Stimulated activated CD8-positive, alpha-beta memory T cell treated with anti-CD3 and anti-CD28 coated beads, Interleukin-7, amount 100 ng/mL, for 24 hours (primary cell): ENCODE measurements around the gene ELAC2.

Source experiments
- DNase-seq: peaks from one replicate; pipeline ENCODE4 v3.0.0-alpha.2; 2020; ENCODE audit warnings: low read depth

Gene ELAC2, protein sequence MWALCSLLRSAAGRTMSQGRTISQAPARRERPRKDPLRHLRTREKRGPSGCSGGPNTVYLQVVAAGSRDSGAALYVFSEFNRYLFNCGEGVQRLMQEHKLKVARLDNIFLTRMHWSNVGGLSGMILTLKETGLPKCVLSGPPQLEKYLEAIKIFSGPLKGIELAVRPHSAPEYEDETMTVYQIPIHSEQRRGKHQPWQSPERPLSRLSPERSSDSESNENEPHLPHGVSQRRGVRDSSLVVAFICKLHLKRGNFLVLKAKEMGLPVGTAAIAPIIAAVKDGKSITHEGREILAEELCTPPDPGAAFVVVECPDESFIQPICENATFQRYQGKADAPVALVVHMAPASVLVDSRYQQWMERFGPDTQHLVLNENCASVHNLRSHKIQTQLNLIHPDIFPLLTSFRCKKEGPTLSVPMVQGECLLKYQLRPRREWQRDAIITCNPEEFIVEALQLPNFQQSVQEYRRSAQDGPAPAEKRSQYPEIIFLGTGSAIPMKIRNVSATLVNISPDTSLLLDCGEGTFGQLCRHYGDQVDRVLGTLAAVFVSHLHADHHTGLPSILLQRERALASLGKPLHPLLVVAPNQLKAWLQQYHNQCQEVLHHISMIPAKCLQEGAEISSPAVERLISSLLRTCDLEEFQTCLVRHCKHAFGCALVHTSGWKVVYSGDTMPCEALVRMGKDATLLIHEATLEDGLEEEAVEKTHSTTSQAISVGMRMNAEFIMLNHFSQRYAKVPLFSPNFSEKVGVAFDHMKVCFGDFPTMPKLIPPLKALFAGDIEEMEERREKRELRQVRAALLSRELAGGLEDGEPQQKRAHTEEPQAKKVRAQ

DNA sequence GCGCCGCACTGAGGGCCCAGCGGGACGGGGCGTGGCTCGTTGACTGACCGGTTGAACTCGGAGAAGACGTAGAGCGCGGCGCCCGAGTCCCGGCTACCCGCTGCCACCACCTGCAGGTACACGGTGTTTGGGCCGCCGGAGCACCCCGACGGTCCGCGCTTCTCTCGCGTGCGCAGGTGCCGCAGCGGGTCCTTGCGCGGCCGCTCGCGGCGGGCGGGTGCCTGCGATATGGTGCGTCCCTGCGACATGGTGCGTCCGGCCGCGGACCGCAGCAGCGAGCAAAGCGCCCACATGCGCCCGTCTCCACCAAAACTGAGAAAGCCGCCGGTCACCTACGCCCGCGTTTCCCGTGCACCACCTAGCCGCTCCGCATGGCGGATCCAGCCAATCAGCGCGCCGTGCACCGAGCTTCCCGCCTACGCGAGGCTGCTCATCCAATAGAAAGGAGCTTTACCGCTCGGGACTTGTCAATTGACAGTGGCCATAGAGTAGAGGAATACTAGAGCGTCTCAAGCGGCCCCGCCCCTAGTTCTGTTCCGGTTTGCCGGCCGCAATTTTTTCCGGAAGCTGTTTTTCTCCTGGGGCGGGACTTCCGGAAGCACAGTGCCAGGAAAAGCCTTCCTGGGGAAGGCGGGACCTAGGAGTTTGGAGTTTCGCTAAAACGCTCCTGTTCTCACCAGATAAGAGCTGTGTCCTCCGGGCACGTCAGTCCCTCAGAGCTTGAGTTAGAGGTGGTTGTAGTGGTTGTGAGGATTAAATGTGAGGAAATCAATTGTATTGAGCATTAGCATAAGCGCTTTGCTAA is at the start of gene ELAC2:
TSS of gene ELAC2 (minus strand) at position 373 of the 805 bp plus-strand sequence. CDS start at position 293, 80 bp downstream.
- peak; percentile 92 for DNase-seq

DNA sequence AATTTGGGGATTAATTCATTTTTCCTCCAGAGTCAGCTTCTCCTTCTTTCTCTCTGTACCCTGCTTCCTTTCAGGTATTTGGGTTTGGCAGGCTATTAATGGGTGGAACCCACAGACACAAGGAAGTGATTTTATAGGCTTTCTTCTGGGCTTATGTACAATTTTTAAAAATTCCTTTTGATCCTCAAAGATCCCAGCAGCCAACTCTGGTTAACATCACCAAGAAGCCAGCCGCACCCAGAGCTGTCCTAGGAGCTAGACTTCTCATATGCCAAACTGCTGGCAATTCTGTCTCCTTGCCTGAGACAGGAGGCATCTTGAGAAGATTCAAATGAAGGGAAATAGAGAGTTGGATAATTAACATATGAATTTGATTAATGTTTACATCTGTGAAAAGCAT is 47.2 kb upstream of the ELAC2 start:
- DNase-seq = no peak

DNA sequence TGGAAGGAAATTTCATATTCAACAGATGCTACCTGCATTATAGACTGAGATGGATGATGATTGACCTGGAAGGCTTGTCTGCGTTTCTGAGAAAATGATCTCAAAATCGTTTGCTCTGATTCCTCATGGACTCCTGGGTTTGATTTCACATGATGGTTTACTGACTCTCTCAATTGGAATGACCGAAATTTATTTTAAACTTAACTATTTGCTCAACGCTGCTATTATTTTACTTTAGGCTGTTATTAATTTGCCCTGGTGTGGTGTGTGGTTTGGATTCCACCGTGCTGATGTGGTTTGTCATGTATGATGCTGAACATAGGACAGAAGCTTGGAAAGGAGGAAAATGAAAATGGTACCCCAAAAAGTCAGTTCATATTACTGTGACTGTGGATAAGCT is 37.3 kb upstream of the ELAC2 start:
- no peak for DNase-seq

DNA sequence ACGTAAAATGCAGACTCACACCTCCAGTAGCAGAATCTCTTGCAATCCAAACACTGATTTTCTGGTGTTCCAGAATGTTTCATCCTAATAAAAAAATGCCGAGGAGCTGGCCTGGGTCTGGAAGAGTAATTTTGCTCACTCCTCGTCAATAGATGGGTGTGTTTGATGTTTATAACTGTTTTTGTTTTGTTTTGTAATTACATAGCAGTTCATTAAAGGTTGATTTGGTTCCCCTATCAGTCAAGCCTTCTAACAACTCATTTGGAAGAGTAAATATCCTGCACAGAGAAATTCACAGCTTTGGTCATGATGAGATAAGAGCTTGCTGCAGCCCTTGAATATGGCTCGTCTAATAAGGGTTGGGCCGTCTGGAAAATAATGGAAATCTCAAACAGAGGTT is 36.8 kb upstream of the ELAC2 start:
- no peak for DNase-seq

DNA sequence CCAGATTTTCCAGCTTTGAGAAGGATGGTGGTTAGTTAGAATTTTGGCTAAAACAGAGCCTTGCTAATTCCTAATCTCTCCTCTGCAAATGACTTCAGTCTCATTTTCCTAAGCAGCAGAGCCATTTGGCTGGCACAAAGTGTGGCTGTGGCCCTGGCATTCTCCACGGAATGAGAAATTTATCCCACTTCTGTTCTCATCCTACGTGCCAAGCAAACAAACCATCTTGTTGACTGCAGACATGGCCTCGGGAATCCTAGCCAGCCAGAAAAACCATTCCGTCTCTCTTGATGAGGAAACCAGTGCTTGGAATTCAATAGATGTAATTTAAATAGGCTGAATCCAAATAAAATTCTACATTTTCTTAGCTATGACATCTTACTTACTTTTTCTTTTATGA is 34.1 kb upstream of the ELAC2 start:
- DNase-seq = no peak

DNA sequence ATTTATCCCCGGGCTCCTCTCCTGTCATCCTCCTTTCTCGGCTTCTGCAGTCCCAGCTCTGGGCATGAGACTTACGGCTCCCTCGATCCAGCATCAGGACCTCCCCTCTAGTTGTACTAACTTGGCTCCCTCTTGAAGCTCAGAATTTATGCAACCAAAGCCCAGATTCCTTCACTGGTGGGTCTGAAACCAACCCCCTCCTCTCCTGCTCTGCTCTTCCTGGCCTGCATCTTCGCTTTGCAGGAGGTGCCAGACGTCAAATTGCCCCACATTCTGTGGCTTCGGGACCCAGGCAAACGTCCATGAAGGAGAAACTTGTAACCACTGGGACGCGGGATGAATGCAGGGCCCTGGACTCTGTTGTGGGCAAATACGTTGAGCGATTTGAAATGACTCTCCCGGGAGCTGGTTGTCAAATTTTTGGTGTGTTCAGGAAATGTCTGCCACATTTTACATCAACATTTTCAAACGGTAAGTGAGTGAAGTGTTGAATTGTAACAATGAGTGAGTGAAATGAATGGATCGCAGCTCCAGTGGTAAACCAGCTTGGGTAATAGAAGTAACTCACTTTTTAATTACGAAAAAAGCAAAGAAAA is 29.3 kb upstream of the ELAC2 start:
- DNase-seq = no peak

DNA sequence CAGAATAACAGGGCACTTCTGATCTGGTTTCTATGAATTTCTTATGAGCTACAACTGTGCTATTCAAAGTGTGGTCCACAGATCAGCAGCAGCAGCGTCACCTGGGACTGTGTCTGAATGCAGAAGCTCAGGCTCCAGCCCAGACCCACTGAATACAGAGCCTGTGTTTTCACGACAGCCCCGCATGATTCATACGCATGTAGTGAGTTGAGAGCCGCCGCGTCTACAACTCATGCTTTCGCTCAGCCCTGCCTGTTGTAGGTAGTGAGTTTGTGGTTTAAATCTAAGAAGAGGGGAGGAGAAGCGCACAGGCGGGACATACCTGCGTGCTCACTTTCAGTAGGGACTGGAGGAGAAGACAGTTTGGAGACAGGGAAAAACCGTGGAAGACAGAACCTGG is 28.5 kb upstream of the ELAC2 start:
- no peak for DNase-seq

DNA sequence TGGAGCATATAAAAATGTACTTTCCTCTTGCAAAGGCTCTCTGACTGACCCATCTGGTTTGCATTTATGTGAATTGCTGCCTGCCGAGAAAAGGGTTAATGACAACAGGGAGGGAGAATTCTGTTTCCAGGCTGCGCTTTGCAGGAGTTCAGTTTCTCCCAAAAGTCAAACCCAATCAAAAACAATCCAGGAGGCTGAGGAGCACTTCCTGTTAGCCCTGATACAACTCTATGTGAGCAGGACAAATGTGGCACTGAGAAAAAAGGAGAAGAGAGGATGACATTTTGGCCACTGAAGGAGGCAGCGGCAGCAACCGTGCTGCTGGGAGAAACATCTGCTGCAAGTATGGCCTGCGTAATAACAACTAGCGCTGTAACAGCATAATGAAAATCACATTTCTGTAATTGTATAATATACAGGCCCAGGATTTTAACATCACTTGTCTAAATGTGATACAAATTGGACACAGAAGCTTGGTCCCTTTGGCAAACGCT is 26.8 kb upstream of the ELAC2 start:
- DNase-seq = no peak

DNA sequence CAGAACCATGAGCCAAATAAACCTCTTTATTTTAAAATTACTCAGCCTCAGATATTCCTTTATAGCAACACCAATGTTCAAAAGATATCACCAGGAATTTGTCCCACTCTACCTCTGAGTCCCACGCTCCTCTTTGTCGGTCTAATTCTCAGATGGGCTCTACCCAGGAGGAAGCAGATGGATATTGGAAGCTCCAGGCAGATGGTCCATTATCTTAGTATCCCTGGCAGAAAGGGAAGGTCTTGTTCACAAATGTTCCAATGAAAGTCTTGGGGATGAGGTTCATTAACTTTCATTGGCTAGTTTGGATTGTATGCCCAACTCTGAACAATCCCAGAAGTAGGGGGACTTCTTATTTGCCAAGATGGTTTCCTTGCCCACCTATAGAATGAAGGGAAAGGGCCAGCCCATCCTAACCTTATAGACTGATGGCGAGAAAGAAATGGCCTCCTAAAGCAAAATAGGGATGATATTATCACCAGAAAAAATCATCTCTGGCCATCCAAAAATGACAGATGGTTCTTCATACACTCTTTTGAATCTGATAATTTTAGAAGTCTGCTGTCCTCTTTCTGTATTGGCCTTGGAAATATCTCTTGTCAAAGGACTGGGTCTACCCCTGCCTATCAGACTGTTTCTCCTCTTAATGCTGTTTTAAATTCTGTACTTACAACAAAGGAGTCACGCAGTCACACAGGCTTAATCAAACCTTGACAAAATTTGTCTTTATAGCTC is 21.3 kb upstream of the ELAC2 start:
- DNase-seq = no peak

DNA sequence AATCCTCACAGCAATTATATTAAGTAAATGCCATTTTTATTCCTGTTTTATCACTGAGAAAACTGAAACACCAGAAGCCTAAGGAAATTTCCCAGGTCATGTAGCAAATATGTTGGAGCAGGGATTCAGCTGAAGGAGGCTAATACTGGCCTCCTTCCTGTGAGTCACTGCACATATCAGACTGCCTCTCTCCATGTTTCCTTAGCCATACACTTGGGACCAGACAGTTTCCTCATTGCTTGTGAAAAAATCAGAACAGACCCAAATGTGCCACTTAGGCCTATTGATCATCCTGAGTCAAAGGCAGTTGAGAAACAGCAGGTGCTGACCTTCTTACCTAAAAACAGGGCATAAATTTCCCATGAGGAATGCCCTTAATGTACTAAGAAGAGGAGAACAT is 18.9 kb upstream of the ELAC2 start:
- DNase-seq = no peak

DNA sequence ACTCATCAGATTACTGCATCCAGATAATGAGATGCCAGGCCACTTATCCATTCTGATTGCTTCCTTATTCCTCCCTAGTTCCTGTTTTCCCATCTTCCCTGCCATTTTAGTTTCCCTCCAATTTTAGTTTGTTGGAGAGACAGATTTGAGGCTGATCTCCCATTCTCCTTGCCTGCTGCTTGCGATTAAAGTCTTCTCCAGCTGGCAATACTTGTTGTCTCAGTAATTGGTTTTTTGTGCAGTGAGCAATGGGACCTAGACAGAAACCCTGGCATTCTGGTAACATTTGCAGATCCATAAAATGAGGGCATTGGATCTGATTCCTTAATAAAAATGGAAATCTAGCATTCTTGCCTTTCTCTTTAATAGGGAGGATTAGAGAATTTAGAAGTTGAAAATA is 17.6 kb upstream of the ELAC2 start:
- DNase-seq = no peak

DNA sequence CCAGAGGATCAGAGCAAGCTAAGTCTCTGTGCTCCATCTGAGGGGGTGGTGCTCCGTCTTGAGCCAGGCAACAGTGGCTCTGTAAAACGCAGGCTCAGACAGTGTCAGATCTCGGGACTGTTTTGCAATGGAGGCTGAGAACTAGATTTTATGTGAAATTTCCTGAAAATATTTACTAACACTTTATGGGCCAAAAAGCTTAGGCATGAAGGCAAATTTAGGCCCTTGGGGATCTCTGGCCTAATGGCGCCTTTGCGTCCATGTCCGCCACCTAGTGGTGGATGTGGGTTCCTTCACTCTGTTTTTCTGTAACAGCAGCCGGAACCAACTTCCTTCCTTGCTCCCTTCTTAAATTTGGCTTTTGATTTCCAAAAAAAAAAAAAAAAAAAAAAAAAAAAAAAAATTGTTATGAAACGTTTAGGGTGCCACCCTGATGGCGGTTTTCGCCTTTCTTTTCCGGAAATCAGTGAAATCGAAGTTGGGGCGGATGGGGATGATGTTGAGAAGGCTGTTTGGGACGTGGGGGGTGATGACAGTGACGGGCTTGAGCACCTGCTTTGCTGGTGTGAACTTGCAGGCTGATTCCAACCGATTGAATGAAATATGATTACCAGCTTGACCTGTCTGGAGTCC is 14.0 kb upstream of the ELAC2 start:
- peak; percentile 16 for DNase-seq

DNA sequence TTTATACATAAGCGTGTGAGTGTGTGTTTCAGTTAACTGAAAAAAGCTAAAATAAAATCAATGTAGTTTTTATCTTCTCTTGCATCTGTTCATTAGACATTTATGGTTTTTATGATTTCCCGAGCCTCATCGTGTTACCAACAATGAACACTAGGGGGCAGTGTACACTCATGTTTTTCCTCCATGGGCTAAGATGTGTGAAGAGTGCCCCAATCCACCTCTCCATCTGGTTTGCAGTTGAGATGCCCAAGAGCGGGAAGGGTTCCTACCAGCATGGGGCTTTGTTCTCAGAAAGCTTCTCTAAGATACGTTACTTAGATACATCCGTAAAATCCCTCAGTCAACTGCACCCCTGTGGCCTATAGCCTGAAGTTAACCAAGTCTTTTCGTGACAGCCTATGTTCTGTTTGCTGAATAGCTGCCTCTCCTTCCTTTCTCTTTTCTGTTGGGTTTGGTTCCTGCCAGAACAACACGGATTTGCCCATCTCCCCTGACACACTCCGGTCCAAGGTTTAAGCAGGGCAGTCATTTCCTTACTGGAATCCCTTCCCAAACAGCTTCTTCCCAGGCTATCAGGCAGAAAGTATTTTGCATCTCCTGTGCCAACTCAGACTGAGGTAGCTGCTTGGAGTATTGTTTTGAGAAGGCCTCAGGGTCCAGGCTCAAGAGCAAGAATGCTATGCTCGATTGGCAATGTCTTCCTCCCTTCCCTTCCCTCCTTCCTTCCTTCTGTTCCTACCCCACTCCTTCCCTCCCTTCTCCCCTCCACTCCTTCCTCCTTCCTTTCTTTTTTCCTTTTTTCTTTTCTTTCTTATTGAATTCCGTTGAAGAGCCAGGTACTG is 12.9 kb upstream of the ELAC2 start:
- peak; percentile 11 for DNase-seq

DNA sequence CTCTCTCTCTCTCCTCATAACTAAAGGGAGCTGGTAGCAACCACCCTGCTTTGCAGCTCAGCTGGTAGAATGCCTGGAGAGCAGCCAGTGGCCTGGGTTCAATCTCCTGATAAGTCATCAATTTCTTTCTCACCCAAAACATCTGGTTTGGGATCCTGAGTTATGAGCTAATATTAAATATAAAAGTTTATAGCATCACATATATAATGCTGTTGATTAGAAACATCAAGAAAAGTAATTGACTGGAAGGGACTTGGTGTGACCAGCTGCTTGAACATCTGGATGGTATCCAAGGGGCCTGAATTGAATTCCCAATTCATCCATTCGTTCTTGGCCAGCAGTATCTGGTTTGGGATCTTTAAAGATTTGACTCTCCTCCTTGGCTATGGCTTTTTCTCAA is 12.2 kb upstream of the ELAC2 start:
- DNase-seq = no peak

DNA sequence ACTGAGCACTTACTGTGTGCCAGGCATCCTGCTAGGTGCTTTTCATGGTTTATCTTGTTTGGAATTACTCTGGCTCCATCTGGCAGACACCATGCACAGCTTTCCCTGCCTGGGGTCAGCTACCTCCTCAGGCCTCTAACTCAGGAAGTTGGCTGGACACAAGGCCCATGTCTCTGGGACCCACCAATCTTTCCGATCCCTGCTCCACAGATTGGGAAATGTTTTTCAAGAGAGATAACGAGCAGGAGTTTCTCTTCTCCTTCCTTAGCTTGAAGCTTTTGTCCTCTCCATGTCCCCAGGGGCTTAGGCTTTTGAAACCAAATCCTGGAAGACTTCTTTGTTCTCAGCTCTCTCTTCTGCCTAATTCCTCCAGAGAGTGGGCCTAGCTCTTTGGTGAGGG is 11.5 kb upstream of the ELAC2 start:
- DNase-seq = no peak

DNA sequence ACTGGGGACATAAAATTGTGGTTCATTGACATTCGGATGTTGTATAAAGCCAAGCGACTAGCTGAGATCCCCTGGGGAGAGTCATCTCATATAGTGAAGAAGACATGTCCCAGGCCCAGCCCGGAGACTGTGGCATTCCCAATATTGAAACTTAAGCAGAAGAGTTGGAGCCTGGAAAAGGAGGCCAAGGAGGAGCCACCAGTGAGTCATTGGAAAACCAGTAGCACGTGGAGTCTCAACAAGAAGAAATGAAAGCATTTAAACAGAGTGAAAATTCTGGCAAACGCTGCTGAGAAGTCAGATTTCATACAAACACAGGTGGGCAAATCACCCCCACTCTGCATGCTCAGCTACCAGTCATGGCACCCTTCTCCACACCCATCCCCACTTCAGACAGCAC is 9.4 kb upstream of the ELAC2 start:
- DNase-seq = no peak

DNA sequence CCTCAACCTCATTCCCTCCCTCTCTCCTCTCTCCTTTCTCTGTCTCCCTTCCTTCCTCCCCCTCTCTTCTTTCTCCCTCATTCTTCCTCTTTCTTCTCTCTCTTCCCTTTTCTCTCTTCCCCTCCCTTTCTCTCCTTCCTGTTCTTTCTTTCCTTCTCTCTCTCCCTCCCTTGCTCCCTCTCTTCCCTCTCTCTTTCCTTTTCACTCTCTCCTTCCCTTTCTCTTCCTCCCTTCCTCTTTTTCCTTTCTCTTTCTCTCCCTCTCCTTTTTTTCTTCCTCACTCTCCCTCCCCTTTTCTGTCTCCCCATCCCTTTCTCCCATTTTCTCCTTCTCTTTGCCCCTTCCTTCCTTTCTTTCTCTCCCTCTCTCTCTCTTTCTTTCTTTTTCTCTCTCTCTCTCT is 7.9 kb upstream of the ELAC2 start:
- DNase-seq = no peak

DNA sequence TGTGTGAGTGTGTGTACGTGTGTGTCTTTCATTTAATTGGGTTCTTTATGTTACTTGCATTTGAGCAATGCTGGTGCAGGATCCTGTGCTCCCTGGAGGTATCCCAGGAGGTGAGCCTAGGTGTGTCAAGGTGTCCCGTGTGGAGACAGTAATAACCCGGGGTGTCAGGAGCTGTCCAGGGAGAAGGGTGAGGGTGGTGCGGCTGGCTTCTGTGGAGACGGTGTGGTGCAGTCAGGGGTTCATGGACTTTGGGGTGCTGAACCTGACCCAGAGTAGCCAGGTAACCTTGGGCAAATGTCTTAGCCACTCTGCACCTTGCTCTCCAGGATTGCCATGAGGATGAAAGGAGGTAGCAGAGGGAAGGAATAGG is 7.4 kb upstream of the ELAC2 start:
- DNase-seq = no peak

DNA sequence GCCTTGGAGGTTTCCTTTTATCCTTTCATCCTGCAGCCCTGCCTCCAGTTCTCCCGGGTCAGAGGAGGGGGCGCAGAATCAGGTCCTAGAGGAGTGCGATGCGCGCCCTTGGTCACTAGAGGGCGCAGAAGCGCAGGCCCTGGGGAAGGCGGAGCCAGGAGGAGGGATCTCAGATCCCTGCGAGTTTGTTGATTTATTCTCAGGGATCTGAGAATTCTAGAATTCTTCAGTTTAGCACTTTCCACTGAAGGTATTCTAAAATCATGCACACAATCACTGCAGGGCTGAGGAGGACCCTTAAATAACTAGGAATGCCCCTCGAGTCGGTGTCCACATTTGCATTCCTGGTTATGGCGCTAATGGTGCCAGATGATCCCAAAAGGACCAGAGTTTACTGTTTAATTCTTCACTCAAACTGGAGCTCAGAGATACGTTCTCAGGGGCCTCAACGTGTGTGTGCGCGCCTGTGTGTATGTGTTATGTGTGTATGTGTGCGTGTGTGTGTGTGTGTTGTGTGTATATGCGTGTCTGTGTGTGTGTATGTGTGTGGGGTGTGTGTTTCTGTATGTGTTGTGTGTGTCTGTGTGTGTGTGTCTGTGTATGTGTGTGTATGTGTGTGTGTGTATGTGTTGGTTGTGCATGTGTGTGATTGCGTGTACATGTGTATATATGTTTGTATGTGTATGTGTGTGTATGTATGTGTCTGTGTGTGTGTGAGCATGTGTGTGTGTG is 6.9 kb upstream of the ELAC2 start:
- DNase-seq = peak; percentile 33
